Activated naive CD4-positive, alpha-beta T cell (primary cell): ENCODE data around the gene GPR137.

Experiments used
- DNase-seq, 4 experiments: peaks; one replicate each; lab custom pipeline; 2025; lab: John Stamatoyannopoulos, UW

GPR137 gene

GRCh38 chr11:64249038-64249437 lies 36.6 kb upstream of the GPR137 start:
- no peak for DNase-seq

- DNase-seq: no peak
Measured at GRCh38 chr11:64249563-64250414, 35.9 kb upstream of the GPR137 start.

- DNase-seq: no peak
Measured at GRCh38 chr11:64250415-64251015, 35.1 kb upstream of the GPR137 start.

GRCh38 chr11:64251016-64251752 lies 34.5 kb upstream of the GPR137 start, which contains the start of gene PLCB3:
TSS of gene PLCB3 (plus strand) at chr11:64251530. CDS start at chr11:64251650, 120 bp downstream.
- peak; percentile 29 to 63 (median 42) for DNase-seq

- no peak for DNase-seq
Measured at GRCh38 chr11:64251753-64252002, 34.0 kb upstream of the GPR137 start.

- DNase-seq: no peak
Measured at GRCh38 chr11:64252003-64252872, 33.4 kb upstream of the GPR137 start.

- no peak for DNase-seq
Measured at GRCh38 chr11:64253043-64253442, 32.6 kb upstream of the GPR137 start.

- DNase-seq: no peak
Measured at GRCh38 chr11:64253481-64253880, 32.2 kb upstream of the GPR137 start.

GRCh38 chr11:64254326-64254725 lies 31.3 kb upstream of the GPR137 start:
- DNase-seq: no peak

- no peak for DNase-seq
Measured at GRCh38 chr11:64255135-64256128, 30.2 kb upstream of the GPR137 start.

- no peak for DNase-seq
Measured at GRCh38 chr11:64256300-64256699, 29.3 kb upstream of the GPR137 start.

- DNase-seq: no peak
Measured at GRCh38 chr11:64258356-64258755, 27.3 kb upstream of the GPR137 start.

GRCh38 chr11:64258946-64259532 lies 26.6 kb upstream of the GPR137 start:
- no peak for DNase-seq

GRCh38 chr11:64259533-64260067 lies 26.0 kb upstream of the GPR137 start:
- DNase-seq: no peak

- no peak for DNase-seq
Measured at GRCh38 chr11:64260147-64260708, 25.4 kb upstream of the GPR137 start.

- DNase-seq: no peak
Measured at GRCh38 chr11:64261556-64262080, 24.0 kb upstream of the GPR137 start.

GRCh38 chr11:64262271-64263002 lies 23.2 kb upstream of the GPR137 start:
- DNase-seq: no peak

- DNase-seq: no peak
Measured at GRCh38 chr11:64263021-64263946, 22.4 kb upstream of the GPR137 start.
